K562 treated with DMSO at 1 percent for 12 hours (cell line): ENCODE results near the gene EFCC1. TPM values are rescaled to one million over a fixed set of nuclear protein-coding genes. Genes with fewer than 3 reads are reported as not detected.

Experiments used
- total RNA-seq: library from RNA; unstranded; fragments of 300-600 nt; gene quantifications from 2 replicates; pipeline ENCODE4 v1.2.3, GENCODE V29; 2022; ENCODE audit not compliant: insufficient read depth

Gene EFCC1
- not detected in 2 replicates for total RNA-seq

GRCh38 chr3:129001101-129001805 lies at the start of gene EFCC1:
TSS of gene EFCC1 (plus strand) at chr3:129001304. CDS start at chr3:129001629, 325 bp downstream.

GRCh38 chr3:128993461-128994172 lies 7.5 kb upstream of the EFCC1 start, which contains the start of gene CFAP92:
TSS of gene CFAP92 (minus strand) at chr3:128994076. CDS start at chr3:128993304, 772 bp downstream.

GRCh38 chr3:129060276-129061022 lies 59.3 kb downstream of the EFCC1 start, which contains the start of gene GP9:
TSS of gene GP9 (plus strand) at chr3:129060779. CDS start at chr3:129061740, 961 bp downstream.

Other genes starting within 250 kb of the EFCC1 start
- 10.7 and 16.4 TPM in 2 replicates for gene ACAD9, start 121.7 kb upstream of the EFCC1 start, total RNA-seq
- 0.56 and 0.58 TPM in 2 replicates for gene CFAP92, start 7.2 kb upstream of the EFCC1 start, total RNA-seq
- gene GP9, start 59.5 kb downstream of the EFCC1 start, total RNA-seq: not detected in 2 replicates
- 7.4 and 11.7 TPM in 2 replicates for gene RAB43, start 120.5 kb downstream of the EFCC1 start, total RNA-seq
- gene ISY1, start 159.8 kb downstream of the EFCC1 start, total RNA-seq: 24.7 and 32.5 TPM in 2 replicates
- 197 and 286 TPM in 2 replicates for gene CNBP, start 182.6 kb downstream of the EFCC1 start, total RNA-seq
- 104 and 125 TPM in 2 replicates for gene COPG1, start 248.3 kb downstream of the EFCC1 start, total RNA-seq